ENCODE measurements around the gene RMND1.
"Not testable (repeated sequence)": the region's sequence is repeated elsewhere in the genome, so short reads cannot be mapped to it uniquely, and the experiment has no call there.

GRCh38 chr6:151356983-151357382 is 94.9 kb downstream of the RMND1 start:
- TF ChIP-seq POLR2A (IDR thresholded peaks at IDR 0.05; ENCODE audit: low read depth, low read length); POLR2AphosphoS5 (IDR thresholded peaks at IDR 0.05; ENCODE audit: low read depth, low read length); POU2F2 (IDR thresholded peaks at IDR 0.05; ENCODE audit: low read depth, low read length); PAX5 (IDR thresholded peaks at IDR 0.05; ENCODE audit: insufficient read depth, low read length, severe bottlenecking); TAF1 (IDR thresholded peaks at IDR 0.05; ENCODE audit: low read depth, low read length); SPI1 (IDR thresholded peaks at IDR 0.05; ENCODE audit: low read depth, low read length): not testable (repeated sequence)

All from GM12891 (cell line).